ENCODE measurements around the gene NAA35.

NAA35 gene

DNA sequence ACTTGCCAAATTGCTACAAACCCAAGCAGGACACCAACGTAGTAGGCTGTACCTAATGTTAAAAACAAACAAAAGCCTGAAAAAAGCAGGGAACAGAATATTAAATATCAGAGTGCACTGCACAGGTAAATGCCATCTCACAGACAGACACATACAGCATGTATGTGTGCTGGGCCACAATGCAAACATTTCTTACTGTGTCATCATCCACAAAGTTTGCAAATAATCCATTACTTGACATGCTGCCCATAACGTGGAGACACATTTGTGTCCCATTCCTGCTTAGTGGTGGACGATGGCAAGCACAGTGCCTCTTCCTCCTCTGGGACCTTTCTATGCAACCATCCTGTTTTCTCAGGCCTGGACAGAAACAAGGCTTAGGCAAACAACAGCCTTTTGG, 113.7 kb downstream of the NAA35 start:
- no peak overlapping the region for H3K4me3 ChIP-seq (replicated peaks in 1 of 2; ENCODE audit: low read depth in 2 of 2, low read length in 2 of 2)
- DNase-seq (ENCODE audit: low read depth in 2 of 2): no peak
- TF ChIP-seq CTCF (IDR thresholded peaks at IDR 0.05; ENCODE audit: low read depth, low read length): no peak

- no peak for DNase-seq (ENCODE audit: low read depth in 2 of 2)
- no peak for TF ChIP-seq CTCF (IDR thresholded peaks at IDR 0.05; ENCODE audit: low read depth, low read length)
- H3K4me3 ChIP-seq (replicated peaks in 1 of 2; ENCODE audit: low read depth in 2 of 2, low read length in 2 of 2): no peak overlapping the region
These were observed 116.5 kb downstream of the NAA35 start for GRCh38 chr9:86057491-86057890.

- TF ChIP-seq CTCF (IDR thresholded peaks at IDR 0.05; ENCODE audit: low read depth, low read length): no peak
- no peak overlapping the region for H3K4me3 ChIP-seq (replicated peaks in 1 of 2; ENCODE audit: low read depth in 2 of 2, low read length in 2 of 2)
- DNase-seq (ENCODE audit: low read depth in 2 of 2): no peak
These were observed 121.2 kb downstream of the NAA35 start for GRCh38 chr9:86061972-86062739.

GRCh38 chr9:86062845-86063693, 122.1 kb downstream of the NAA35 start:
- DNase-seq (ENCODE audit: low read depth in 2 of 2): no peak
- TF ChIP-seq CTCF (IDR thresholded peaks at IDR 0.05; ENCODE audit: low read depth, low read length): no peak
- no peak overlapping the region for H3K4me3 ChIP-seq (replicated peaks in 1 of 2; ENCODE audit: low read depth in 2 of 2, low read length in 2 of 2)

- no peak overlapping the region for H3K4me3 ChIP-seq (replicated peaks in 1 of 2; ENCODE audit: low read depth in 2 of 2, low read length in 2 of 2)
- DNase-seq (ENCODE audit: low read depth in 2 of 2): no peak
These were observed 123.3 kb downstream of the NAA35 start for GRCh38 chr9:86064220-86064619.

More at GRCh38 chr9:86064220-86064619, 123.3 kb downstream of the NAA35 start:
- no peak for TF ChIP-seq CTCF (IDR thresholded peaks at IDR 0.05; ENCODE audit: low read depth, low read length)

Data from cardiac fibroblast (primary cell).